Fibroblast of skin of right biceps (primary cell): Measurements from ENCODE around the gene SPG11.
"Not testable (repeated sequence)": the region's sequence is repeated elsewhere in the genome, so short reads cannot be mapped to it uniquely, and the experiment has no call there.

Experiments
- DNase-seq: peaks from one replicate; pipeline ENCODE4 v3.0.0-alpha.2; 2013

SPG11 gene, protein sequence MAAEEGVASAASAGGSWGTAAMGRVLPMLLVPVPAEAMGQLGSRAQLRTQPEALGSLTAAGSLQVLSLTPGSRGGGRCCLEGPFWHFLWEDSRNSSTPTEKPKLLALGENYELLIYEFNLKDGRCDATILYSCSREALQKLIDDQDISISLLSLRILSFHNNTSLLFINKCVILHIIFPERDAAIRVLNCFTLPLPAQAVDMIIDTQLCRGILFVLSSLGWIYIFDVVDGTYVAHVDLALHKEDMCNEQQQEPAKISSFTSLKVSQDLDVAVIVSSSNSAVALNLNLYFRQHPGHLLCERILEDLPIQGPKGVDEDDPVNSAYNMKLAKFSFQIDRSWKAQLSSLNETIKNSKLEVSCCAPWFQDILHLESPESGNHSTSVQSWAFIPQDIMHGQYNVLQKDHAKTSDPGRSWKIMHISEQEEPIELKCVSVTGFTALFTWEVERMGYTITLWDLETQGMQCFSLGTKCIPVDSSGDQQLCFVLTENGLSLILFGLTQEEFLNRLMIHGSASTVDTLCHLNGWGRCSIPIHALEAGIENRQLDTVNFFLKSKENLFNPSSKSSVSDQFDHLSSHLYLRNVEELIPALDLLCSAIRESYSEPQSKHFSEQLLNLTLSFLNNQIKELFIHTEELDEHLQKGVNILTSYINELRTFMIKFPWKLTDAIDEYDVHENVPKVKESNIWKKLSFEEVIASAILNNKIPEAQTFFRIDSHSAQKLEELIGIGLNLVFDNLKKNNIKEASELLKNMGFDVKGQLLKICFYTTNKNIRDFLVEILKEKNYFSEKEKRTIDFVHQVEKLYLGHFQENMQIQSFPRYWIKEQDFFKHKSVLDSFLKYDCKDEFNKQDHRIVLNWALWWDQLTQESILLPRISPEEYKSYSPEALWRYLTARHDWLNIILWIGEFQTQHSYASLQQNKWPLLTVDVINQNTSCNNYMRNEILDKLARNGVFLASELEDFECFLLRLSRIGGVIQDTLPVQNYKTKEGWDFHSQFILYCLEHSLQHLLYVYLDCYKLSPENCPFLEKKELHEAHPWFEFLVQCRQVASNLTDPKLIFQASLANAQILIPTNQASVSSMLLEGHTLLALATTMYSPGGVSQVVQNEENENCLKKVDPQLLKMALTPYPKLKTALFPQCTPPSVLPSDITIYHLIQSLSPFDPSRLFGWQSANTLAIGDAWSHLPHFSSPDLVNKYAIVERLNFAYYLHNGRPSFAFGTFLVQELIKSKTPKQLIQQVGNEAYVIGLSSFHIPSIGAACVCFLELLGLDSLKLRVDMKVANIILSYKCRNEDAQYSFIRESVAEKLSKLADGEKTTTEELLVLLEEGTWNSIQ (N-terminal part only)

DNA sequence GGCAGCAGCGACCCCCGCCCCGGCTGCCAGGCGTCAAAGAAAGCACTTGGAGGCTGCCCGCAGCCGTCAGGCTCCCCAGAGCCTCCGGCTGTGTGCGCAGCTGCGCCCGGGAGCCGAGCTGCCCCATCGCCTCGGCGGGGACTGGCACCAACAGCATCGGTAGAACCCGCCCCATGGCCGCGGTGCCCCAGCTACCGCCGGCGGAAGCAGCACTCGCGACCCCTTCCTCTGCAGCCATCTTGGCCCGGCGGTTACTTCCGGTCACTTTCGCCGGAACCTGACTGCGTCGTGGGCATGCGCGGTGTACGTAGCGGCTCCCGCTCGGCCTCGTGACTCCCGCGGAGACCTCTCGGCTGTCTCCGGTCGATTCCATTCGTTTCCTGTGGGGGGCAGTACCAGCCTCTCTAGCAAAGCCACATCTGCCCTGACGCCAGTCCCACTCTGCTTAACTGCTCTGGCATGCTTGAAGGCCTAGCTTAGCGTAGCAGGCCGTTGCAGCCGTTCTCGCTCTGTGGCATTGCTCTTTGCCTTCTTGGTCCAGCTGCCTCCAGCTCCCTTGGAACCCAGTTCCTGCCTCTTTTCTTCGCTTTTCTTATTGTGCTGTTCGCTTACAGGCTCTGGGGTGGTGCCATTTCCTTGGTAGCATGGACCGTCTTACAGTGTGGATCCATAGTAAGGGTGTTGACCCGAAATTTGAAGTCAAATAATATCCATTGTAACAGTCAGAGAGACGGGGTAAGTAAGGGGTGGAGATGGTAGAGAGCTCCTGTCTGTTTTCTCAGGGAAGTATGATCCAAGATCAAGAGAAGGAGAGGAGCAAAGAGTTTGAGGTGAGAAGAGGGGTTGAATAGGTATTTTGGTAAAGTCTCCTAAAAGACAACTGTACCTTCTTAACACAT, at the start of gene SPG11:
TSS of gene SPG11 (minus strand) at position 253 of the 899 bp plus-strand sequence. CDS start at position 238, 15 bp downstream.
- DNase-seq = peak; percentile 97

DNA sequence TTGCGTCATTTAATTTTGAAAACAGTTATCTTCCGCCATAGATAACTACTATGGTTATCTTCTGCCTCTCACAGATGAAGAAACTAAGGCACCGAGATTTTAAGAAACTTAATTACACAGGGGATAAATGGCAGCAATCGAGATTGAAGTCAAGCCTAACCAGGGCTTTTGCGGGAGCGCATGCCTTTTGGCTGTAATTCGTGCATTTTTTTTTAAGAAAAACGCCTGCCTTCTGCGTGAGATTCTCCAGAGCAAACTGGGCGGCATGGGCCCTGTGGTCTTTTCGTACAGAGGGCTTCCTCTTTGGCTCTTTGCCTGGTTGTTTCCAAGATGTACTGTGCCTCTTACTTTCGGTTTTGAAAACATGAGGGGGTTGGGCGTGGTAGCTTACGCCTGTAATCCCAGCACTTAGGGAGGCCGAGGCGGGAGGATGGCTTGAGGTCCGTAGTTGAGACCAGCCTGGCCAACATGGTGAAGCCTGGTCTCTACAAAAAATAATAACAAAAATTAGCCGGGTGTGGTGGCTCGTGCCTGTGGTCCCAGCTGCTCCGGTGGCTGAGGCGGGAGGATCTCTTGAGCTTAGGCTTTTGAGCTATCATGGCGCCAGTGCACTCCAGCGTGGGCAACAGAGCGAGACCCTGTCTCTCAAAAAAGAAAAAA, 49.0 kb upstream of the SPG11 start:
- DNase-seq = peak; percentile 85

GRCh38 chr15:44711743-44712345, 48.4 kb upstream of the SPG11 start:
- peak; percentile 51 for DNase-seq

GRCh38 chr15:44711096-44711742, 47.8 kb upstream of the SPG11 start, which contains the start of the genes B2M and PATL2:
B2M (plus strand) TSS chr15:44711517; CDS start chr15:44711547, 30 bp downstream.
PATL2 (minus strand) TSS chr15:44711323; CDS start chr15:44676490, 34,833 bp downstream.
- peak; percentile 96 for DNase-seq

GRCh38 chr15:44710236-44711095, 47.0 kb upstream of the SPG11 start:
- no peak for DNase-seq

DNA sequence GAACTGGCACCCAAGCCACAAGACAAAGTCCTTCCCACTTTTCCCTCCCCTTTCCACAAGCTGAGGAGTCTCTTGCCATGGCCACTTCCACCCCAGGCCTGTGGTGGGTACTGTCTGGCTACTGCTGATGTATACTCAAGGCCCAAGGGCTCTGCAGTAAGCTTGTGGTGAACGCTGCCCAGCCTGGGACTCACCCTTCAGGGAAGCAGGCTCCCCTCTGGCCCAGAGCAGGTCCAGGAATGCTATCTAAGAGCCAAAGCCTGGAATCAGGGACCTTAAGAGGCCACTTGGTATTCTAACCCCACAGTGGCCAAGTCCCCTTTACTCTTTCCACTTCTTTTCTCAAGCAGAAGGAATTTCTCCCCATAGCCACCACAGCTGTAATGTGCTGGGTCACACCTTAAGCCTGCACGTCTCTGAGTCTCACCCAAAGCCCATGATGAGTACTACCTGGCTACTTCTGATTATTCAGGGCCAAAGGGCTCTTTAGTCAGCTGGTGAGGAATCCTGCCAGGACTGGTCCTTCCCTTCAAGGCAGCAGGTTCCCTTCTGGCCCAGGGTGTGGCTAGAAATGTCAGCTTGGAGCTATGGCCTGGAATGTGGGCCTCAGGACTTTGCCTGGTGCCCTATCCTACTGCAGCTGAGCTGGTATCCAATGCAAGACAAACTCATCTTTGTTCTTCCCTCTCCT, 43.6 kb upstream of the SPG11 start:
- no peak for DNase-seq

DNA sequence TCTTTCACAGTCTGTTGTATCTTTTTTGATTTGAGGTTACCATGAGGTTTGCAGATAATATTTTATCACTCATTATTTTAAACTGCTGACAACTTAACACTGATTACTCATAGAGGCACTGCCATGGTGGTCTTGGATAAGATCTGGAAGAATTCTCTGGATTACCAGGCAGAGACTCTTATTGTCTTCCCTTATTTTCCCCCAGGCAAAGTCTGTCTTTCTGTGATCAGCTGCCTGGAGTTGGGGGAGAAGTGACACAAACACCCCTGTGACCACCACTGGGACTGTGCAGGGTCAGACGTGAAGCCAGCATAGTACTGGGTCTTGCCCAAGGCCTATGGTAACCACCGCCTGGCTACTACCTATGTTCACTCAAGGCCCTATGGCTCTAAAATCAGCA, 42.9 kb upstream of the SPG11 start:
- DNase-seq = peak; percentile 35

DNA sequence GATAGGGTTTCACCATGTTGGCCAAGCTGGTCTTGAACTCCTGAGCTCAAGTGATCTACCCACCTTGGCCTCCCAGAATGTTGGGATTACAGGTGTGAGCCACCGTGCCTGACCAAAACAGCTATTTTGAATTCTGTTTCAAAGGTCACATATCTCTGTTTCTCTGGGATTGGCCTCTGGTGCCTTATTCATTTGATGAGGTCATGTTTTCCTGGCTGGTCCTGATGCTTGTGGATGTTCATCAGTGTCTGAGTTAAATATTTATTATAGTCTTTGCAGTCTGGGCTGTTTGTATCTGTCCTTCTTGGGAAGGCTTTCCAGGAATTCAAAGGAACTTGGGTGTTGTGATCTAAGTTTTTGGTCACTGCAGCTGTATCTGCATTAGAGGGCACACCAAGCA, 42.5 kb upstream of the SPG11 start:
- no peak for DNase-seq

- not testable (repeated sequence) for DNase-seq
These were observed 37.2 kb upstream of the SPG11 start for GRCh38 chr15:44700676-44701075.

DNA sequence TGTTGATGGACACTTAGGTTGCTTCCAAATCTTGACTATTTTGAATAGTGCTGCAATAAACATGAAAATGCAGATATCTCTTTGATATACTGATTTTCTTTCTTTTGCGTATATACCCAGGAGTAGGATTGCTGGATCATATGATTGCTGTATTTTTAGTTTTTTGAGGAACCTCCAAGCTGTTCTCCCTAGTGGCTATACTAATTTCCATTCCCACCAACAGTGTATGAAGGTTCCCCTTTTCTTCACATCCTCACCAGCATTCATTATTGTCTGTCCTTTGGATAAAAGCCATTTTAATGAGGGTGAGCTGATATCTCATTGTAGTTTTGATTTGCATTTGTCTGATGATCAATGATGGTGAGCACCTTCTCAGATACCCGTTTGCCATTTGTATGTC, 35.2 kb upstream of the SPG11 start:
- DNase-seq = no peak

GRCh38 chr15:44697014-44697413, 33.6 kb upstream of the SPG11 start:
- DNase-seq = no peak

DNA sequence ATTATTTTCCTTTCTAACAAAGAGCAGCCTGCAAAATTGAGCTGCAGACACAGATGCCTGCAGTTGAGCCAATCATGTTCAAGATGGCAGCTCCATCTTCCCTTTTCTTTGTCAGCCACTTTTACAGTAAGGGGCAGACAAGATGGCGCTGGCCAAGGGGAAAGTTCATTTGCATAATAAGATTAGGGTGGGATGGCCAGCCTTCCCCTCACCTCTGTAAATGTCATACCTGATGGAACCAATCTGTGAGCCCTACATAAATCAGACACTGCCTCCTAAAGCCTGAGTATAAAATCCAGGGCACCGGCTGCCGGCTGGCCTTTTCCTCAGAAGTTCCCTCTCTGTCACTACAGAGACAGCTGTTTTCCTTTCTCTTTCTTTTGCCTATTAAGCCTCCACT, 31.8 kb upstream of the SPG11 start:
- DNase-seq = no peak

DNA sequence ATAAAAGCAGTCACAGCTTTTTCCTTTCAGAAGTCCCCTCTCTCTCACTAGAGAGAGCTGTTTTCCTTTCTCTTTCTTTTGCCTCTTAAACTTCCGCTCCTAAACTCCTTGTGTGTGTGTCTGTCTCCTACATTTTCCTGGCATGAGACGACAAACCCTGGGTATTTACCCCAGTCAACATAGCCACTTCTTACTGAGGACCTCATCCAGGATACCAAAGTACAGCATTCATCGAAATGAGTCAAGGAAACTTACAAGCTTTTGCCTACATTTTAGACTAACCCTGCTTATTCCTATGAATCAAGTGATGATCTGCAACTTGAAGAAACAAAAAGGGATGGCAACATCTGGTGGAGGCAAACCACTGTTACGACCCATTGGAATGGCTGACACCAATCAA, 31.0 kb upstream of the SPG11 start:
- no peak for DNase-seq

GRCh38 chr15:44692659-44693058, 29.2 kb upstream of the SPG11 start:
- DNase-seq = no peak

DNA sequence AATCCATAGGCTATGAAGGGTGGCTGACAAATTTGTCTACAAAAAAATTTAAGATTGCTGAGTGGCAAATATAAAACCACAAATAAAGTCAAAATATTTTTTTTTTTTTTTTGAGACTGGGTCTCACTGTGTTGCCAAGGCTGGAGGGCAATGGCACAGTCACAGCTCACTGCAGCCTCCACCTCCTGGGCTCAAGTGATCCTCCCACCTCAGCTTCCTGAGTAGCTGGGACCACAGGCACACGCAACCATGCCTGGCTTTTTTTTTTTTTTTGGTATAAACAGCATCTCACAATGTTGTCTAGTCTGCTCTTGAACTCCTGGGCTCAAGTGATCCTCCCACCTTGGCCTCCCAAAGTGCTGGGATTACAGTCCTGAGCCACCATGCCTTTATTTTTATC, 26.8 kb upstream of the SPG11 start:
- DNase-seq = not testable (repeated sequence)

- not testable (repeated sequence) for DNase-seq
These were observed 25.9 kb upstream of the SPG11 start for GRCh38 chr15:44689318-44689717.

DNA sequence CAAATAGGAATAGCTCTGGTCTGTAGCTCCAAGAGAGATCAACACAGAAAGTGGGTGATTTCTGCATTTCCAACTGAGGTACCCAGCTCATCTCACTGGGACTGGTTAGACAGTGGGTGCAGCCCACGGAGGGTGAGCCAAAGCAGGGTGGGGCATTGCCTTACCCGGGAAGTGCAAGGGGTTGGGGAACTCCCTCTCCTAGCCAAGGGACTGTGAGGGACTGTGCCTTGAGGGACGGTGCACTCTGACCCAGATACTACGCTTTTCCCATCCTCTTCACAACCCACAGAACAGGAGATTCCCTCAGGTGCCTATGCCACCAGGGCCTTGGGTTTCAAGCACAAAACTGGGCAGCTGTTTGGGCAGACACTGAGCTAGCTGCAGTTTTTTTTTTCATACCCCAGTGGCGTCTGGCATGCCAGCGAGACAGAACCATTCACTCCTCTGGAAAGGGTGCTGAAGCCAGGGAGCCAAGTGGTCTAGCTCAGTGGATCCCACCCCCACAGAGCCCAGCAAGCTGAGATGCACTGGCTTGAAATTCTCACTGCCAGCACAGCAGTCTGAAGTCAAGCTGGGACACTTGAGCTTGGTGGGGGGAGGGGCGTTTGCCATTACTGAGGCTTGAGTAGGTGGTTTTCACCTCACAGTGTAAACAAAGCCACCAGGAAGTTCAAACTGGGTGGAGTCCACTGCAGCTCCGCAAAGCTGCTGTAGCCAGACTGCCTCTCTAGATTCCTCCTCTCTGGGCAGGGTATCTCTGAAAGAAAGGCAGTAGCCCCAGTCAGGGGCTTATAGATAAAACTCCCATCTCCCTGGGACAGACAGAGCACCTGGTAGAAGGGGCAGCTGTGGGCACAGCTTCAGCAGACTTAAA, 19.6 kb upstream of the SPG11 start:
- not testable (repeated sequence) for DNase-seq
